Inferior parietal cortex (tissue), 1 donor: ENCODE results near the gene CASK.

Experiments used
- DNase-seq: peaks from one replicate; pipeline ENCODE4 v3.0.0-alpha.2; 2016; ENCODE audit errors: extremely low spot score

CASK gene

GRCh38 chrX:41837270-41837944, 85.9 kb downstream of the CASK start:
- no peak for DNase-seq

- no peak for DNase-seq
Observed at GRCh38 chrX:41828826-41829225, 94.5 kb downstream of the CASK start.

- DNase-seq = no peak
Observed at GRCh38 chrX:41827886-41828285, 95.5 kb downstream of the CASK start.

- no peak for DNase-seq
Observed at GRCh38 chrX:41825796-41826195, 97.6 kb downstream of the CASK start.

- DNase-seq = no peak
Observed at GRCh38 chrX:41824551-41824950, 98.8 kb downstream of the CASK start.

GRCh38 chrX:41823402-41823801, 100.0 kb downstream of the CASK start:
- DNase-seq = no peak

- DNase-seq = no peak
Observed at GRCh38 chrX:41822892-41823291, 100.5 kb downstream of the CASK start.

- no peak for DNase-seq
Observed at GRCh38 chrX:41808047-41808446, 115.3 kb downstream of the CASK start.

GRCh38 chrX:41802958-41803357, 120.4 kb downstream of the CASK start:
- no peak for DNase-seq

GRCh38 chrX:41799661-41800060, 123.7 kb downstream of the CASK start:
- DNase-seq = no peak

GRCh38 chrX:41796577-41796976, 126.8 kb downstream of the CASK start:
- DNase-seq = no peak

GRCh38 chrX:41796046-41796445, 127.3 kb downstream of the CASK start:
- no peak for DNase-seq

- no peak for DNase-seq
Observed at GRCh38 chrX:41789374-41789773, 134.0 kb downstream of the CASK start.

GRCh38 chrX:41785685-41786084, 137.7 kb downstream of the CASK start:
- DNase-seq = no peak

- peak; percentile 20 for DNase-seq
Observed at GRCh38 chrX:41781500-41781899, 141.9 kb downstream of the CASK start.

GRCh38 chrX:41779941-41780340, 143.4 kb downstream of the CASK start:
- no peak for DNase-seq

GRCh38 chrX:41779030-41779564, 144.3 kb downstream of the CASK start:
- DNase-seq = no peak

GRCh38 chrX:41761702-41762101, 161.7 kb downstream of the CASK start:
- no peak for DNase-seq

GRCh38 chrX:41761169-41761568, 162.2 kb downstream of the CASK start:
- DNase-seq = no peak

GRCh38 chrX:41759817-41760216, 163.5 kb downstream of the CASK start:
- peak; percentile 47 for DNase-seq

GRCh38 chrX:41758401-41758800, 165.0 kb downstream of the CASK start:
- no peak for DNase-seq

- no peak for DNase-seq
Observed at GRCh38 chrX:41750716-41751115, 172.6 kb downstream of the CASK start.

GRCh38 chrX:41739871-41740270, 183.5 kb downstream of the CASK start:
- no peak for DNase-seq

- no peak for DNase-seq
Observed at GRCh38 chrX:41737065-41737464, 186.3 kb downstream of the CASK start.
